Tibial artery (tissue), 4 donors: ENCODE results near the gene ATP2B2.

Experiments used
- DNase-seq, 2 donors: peaks; one replicate each; pipeline ENCODE4 v3.0.0-alpha.2; 2019
- H3K27ac ChIP-seq, 2 donors: fragments of 200-600 bp; sonication (generic) in 1 of 2; 1 replicate in 1 of 2; 2 replicates in 1 of 2; pipeline ENCODE4 v1.5.1; 2018 to 2019; ENCODE audit warnings: mild to moderate bottlenecking in 1 of 2
- H3K27me3 ChIP-seq, 2 donors: fragments of 200-600 bp; sonication (generic) in 1 of 2; one replicate each; pipeline versions ENCODE4 v1.5.1 to v1.6.0; 2016 to 2019
- H3K36me3 ChIP-seq, 3 donors: fragments of 200-600 bp; sonication (generic) in 2 of 3; one replicate each; pipeline ENCODE4 v1.5.1; 2016 to 2019; ENCODE audit warnings: mild to moderate bottlenecking in 2 of 3
- H3K4me1 ChIP-seq, 4 donors: fragments of 200-600 bp; sonication (generic) in 2 of 4; 1 replicate in 3 of 4; 2 replicates in 1 of 4; pipeline ENCODE4 v1.5.1; 2016 to 2019
- H3K4me3 ChIP-seq, 2 donors: fragments of 200-600 bp; sonication (generic) in 1 of 2; 1 replicate in 1 of 2; 2 replicates in 1 of 2; pipeline ENCODE4 v1.5.1; 2018 to 2019; ENCODE audit warnings: mild to moderate bottlenecking in 2 of 2
- H3K9me3 ChIP-seq, 3 donors: fragments of 200-600 bp; sonication (generic) in 1 of 3; one replicate each; pipeline ENCODE4 v1.5.1; 2016 to 2019
- intact Hi-C: fragments of 100-400 bp; cut with DNase I; formaldehyde crosslinking; loops from one replicate; pipeline ENCODE4 v1.15.0; 2023; ENCODE audit warnings: low total_unique reads
- TF ChIP-seq, protein P1 (sequence below), 2 experiments: fragments of 200-600 bp in 1 of 2; fragments of 450-650 bp in 1 of 2; IDR thresholded peaks; one replicate each; pipeline ENCODE4 v1.5.1; 2017 to 2019; ENCODE audit warnings: antibody characterized with exemption in 2 of 2, mild to moderate bottlenecking in 1 of 2, moderate library complexity in 1 of 2

ATP2B2 gene

DNA sequence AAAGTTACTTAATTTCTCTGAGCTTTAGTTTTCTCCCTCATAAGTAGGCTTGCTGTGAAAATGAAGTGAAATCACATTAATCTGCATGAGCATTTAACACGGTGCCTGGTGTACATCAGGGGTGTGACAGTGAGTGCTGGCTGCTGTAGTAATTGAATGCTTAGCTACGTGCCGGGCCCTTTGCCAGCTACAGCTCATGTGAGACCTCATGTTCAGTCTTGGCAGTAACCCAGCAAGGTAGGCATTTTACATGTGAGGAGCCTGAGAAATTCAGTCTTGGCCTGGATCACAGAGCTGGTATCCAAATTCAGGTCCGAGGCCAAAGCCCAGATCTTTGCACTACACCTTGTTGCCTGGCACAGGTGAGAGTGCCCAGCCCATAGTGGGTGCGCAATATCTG, 221.7 kb downstream of the ATP2B2 start:
- Histone ChIP-seq H3K9me3 (no peaks in the 10 kb centered on the region), H3K4me1 (no peaks in the 10 kb centered on the region), H3K27ac (no peak overlapping the region), H3K36me3 (peaks cover 26 to 85% (median 47%) of the 10 kb centered on the region in 3 donors), H3K27me3 (no peaks in the 10 kb centered on the region), H3K4me3 (no peak overlapping the region)
- DNase-seq = no peak
- TF ChIP-seq, protein P1, sequence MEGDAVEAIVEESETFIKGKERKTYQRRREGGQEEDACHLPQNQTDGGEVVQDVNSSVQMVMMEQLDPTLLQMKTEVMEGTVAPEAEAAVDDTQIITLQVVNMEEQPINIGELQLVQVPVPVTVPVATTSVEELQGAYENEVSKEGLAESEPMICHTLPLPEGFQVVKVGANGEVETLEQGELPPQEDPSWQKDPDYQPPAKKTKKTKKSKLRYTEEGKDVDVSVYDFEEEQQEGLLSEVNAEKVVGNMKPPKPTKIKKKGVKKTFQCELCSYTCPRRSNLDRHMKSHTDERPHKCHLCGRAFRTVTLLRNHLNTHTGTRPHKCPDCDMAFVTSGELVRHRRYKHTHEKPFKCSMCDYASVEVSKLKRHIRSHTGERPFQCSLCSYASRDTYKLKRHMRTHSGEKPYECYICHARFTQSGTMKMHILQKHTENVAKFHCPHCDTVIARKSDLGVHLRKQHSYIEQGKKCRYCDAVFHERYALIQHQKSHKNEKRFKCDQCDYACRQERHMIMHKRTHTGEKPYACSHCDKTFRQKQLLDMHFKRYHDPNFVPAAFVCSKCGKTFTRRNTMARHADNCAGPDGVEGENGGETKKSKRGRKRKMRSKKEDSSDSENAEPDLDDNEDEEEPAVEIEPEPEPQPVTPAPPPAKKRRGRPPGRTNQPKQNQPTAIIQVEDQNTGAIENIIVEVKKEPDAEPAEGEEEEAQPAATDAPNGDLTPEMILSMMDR (IDR thresholded peaks at IDR 0.05) = no peak
- intact Hi-C loops = no loop called here

DNA sequence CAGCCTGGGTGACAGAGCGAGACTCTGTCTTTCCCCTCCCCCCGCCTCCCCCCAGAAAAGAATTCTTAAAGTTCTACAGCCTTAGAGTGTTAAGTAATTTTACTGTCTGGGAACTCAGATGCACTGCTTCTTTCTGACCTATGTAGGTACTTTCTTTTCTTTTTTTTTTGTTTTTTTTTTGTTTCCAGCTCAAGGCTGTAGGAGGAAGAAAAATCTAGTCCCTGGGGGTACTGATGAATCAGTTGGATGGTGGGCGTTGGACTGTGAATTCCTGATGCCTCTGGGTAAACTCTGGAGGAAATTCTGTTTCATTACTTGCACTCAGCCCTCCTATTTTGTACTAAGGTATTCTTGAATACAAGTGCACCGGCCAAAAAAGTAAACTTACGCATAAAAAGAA, 223.4 kb downstream of the ATP2B2 start:
- no peaks in the 10 kb centered on the region for H3K27me3 ChIP-seq
- H3K27ac ChIP-seq = no peak overlapping the region
- no peak for DNase-seq
- intact Hi-C loops = no loop called here
- TF ChIP-seq, protein P1 (IDR thresholded peaks at IDR 0.05) = no peak
- no peaks in the 10 kb centered on the region for H3K4me1 ChIP-seq
- no peak overlapping the region for H3K4me3 ChIP-seq
- H3K36me3 ChIP-seq = peaks cover 42 to 86% (median 53%) of the 10 kb centered on the region in 3 donors
- H3K9me3 ChIP-seq = no peaks in the 10 kb centered on the region

DNA sequence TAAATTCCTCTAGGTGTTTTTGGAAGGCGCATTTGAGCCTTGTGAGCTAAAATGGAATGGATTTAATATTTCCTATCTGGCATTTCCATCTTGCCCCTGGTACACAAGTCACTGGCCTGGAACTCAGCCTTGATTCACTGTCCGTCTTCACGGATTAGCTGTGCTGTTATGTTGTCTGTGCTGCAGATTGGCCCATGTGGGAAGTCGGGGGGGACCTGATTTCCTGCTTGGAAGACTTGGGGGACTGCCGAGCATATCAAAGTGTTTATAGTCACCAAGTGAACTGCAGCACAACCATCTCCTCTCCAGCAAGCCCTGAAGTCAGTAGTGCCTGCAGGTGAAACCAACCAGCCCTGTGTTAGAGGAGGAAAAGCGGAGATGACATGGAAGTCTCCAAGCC, 224.8 kb downstream of the ATP2B2 start:
- no peaks in the 10 kb centered on the region for H3K9me3 ChIP-seq
- H3K36me3 ChIP-seq = peaks cover 54 to 83% (median 58%) of the 10 kb centered on the region in 3 donors
- DNase-seq = peak in 1 of 2 donors; percentile 53
- TF ChIP-seq, protein P1 (IDR thresholded peaks at IDR 0.05) = no peak
- no peaks in the 10 kb centered on the region for H3K4me1 ChIP-seq
- H3K27me3 ChIP-seq = no peaks in the 10 kb centered on the region
- H3K4me3 ChIP-seq = no peak overlapping the region
- intact Hi-C loops = no loop called here
- no peak overlapping the region for H3K27ac ChIP-seq

DNA sequence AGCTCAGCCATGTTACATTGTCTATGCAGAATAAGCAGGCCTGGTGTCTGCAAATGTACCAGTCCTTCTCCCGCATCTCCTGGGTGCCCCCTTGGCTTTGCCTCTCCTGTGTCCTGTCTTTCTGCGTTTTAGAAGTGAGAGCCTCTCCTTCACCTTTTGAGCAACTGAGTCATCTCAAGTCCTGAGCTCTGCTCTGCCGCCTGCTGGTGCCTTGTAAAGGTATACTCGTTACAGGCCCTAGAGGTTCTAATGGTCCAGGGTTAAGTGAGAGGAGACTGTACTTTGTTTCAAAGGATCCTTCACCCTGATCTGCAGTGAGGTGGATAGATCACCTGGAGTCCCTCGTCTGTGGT, 225.2 kb downstream of the ATP2B2 start:
- Histone ChIP-seq H3K27me3 (no peaks in the 10 kb centered on the region), H3K4me1 (no peaks in the 10 kb centered on the region), H3K27ac (no peak overlapping the region), H3K9me3 (no peaks in the 10 kb centered on the region), H3K4me3 (no peak overlapping the region), H3K36me3 (peaks cover 54 to 80% (median 54%) of the 10 kb centered on the region in 3 donors)
- intact Hi-C loops = no loop called here
- TF ChIP-seq, protein P1 (IDR thresholded peaks at IDR 0.05) = no peak
- peak in 1 of 2 donors; percentile 48 for DNase-seq

DNA sequence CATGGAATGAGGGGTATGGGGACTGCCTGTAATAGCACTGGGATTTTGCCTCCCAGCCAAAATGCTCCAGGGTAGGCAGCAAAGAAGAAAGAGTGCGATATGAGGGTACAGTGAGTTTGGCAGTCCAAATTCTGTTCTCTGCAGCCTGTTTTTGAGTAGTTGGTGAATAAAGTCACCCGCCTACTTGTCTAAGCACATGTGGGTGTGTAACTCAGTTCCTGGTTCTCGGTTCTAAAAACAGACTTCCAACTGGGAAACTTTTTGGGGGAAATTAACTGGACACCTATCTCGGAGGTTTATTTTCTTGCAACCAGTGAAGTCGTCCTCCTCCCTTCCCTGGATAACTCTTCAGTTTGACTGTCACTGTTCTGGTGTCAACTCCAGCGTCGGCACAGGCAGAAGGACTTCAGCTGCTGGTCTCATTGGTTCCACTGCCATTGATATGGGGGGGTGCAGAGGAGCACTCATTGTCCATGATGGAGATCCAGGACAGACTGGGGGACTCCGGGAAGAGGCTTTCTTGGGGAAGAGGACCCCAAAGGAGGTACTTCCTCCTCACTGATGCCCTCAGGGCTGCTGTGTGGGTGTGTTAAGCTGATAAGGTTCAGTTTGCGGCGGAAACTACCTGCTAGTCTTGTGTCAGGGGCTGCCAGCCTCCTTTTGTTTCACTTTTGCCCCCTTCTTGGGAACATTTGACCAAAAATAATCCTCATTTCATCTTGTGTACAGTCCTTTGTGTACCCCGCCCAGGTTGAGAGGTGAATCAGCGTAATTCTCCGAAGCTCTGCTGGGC, 225.8 kb downstream of the ATP2B2 start:
- DNase-seq = peak in 1 of 2 donors; percentile 39
- H3K4me1 ChIP-seq = peaks cover 0 to 3% (median under 1%) of the 10 kb centered on the region in 4 donors
- no peaks in the 10 kb centered on the region for H3K27me3 ChIP-seq
- TF ChIP-seq, protein P1 (IDR thresholded peaks at IDR 0.05) = no peak
- intact Hi-C loops = no loop called here
- H3K4me3 ChIP-seq = no peak overlapping the region
- peaks cover 54 to 80% (median 54%) of the 10 kb centered on the region in 3 donors for H3K36me3 ChIP-seq
- no peak overlapping the region for H3K27ac ChIP-seq
- H3K9me3 ChIP-seq = no peaks in the 10 kb centered on the region
